HG02571 (cell line): Measurements from ENCODE around the gene HS1BP3.

ENCODE experiments used
- ATAC-seq: cut with Tn5 transposase; IDR thresholded peaks from one replicate; pipeline ENCODE4 v1.9.1; 2021; ENCODE audit warnings: mild to moderate bottlenecking, moderate library complexity; ENCODE audit not compliant: unreplicated experiment

HS1BP3 gene, protein sequence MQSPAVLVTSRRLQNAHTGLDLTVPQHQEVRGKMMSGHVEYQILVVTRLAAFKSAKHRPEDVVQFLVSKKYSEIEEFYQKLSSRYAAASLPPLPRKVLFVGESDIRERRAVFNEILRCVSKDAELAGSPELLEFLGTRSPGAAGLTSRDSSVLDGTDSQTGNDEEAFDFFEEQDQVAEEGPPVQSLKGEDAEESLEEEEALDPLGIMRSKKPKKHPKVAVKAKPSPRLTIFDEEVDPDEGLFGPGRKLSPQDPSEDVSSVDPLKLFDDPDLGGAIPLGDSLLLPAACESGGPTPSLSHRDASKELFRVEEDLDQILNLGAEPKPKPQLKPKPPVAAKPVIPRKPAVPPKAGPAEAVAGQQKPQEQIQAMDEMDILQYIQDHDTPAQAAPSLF

DNA sequence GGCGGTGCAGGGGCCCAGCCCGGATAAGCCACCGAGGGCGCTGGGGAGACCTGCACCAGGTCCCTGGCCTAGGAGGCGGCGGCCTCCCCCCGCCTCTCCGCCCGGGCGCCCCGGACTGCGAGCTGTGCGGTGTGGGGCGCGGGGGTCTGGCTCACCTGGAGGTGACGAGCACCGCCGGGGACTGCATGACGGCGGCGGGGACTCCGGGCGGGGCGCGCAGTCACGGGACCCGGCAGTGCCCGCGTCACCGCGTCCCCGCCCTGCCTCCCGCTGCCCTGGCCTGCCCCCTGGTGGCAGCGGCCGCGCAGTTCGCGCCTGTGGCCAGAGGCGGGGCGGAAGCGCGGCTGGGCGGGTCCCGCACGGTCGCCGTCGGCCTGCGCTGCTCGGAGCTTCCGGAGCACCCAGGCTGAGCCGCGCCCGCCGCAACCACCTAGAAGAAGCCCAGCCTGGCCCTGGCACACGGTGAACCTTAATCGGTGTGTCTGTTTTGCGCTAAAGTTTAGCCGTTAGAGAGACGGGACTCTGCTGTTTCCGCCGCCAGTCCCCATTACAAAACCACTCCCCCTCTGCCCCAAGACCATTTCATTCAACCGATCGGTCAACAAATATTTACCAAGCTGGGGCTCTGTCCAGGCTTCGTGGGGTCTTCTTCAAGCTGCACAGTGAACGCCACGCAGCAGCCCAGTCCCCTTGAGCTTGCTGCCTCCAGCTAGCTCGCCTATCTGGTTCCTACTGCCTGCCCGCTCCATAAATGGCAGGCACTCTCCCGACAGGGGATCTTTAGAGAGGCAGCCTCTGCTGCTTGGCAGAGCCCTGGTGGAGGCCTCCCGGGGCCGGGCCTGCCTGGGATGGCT lies at the start of gene HS1BP3:
Gene HS1BP3 (minus strand): TSS at position 222 of the 854 bp plus-strand sequence. CDS start 35 bp downstream, at position 187.
- ATAC-seq, result peak; percentile 93

- ATAC-seq, result no peak
Observed at GRCh38 chr2:20698916-20699613, 48.2 kb upstream of the HS1BP3 start.

DNA sequence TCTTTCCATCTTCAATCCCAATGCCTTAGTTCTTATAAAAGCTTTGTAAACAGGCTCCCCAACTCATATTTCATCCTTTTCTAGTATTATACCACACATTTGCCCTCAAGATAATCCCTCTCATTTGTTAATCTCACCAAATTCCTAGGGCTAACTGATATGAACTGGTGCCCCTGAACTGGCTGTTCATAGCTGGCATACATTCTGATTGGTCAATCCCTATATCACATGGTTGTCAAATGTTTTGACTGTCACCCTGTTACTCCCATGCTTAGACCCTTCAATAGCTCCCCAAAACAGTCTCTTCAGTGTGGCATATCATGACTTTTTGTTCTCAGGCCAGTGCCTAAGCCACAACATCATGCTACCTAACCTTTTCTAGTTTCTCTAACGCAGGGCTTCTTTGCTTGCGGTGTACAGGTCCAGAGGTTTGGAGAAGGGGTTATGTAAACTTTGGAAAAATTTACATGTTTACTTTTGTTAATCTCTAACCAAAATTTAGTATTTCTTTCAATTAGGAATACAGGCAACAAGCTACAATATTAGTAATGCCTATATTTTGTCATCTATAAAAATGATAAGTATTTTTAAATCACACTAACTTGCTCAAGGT lies 46.5 kb upstream of the HS1BP3 start:
- no peak for ATAC-seq

- no peak for ATAC-seq
Observed at GRCh38 chr2:20696366-20696765, 45.5 kb upstream of the HS1BP3 start.

- ATAC-seq, result no peak
Observed at GRCh38 chr2:20693317-20693716, 42.4 kb upstream of the HS1BP3 start.

DNA sequence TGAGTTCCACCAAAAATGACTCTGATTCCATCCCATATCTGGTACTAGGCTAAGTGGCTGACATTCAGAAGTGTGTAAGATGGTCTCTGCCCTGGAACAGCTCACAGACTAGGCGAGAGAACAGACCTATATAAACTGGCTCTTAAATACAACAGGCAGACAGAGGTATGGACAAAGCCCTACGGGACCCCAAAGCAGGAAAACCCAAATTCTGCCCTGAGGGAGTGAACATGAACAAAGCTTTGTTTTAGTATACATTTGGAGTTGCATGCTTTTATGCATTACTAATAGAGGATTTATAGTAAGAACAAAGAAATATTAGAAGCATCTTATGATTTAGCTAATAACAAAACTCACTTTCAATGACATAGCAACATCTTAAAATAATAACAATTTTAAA lies 41.2 kb upstream of the HS1BP3 start:
- no peak for ATAC-seq

DNA sequence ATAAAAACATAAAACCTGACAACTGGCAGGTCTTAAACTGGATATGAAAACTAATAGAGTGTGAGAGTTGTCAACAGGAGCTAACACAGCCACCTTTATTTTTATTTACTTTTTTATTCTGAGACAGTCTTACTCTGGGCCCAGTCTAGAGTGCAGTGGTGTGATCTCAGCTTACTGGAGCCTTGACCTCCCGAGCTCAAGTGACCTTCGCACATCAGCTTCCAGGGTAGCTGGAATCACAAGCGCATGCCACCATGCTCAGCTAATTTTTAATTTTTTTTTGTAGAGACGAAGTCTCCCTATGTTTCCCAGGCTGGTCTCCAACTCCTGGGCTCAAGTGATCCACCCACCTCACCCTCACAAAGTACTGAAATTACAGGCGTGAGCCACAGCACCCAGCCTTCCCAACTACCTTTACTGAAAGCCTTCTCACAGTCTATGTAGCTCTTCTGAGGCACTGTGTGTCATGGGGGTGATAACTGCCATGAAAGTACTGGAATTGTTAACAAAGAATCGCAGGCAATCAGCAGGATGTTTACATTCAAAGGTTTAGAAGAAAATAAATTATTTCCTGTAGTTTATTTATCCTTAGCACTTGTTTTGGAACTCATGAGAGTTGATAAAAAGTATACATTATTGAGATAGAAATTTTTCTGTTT lies 40.3 kb upstream of the HS1BP3 start:
- ATAC-seq, result no peak

DNA sequence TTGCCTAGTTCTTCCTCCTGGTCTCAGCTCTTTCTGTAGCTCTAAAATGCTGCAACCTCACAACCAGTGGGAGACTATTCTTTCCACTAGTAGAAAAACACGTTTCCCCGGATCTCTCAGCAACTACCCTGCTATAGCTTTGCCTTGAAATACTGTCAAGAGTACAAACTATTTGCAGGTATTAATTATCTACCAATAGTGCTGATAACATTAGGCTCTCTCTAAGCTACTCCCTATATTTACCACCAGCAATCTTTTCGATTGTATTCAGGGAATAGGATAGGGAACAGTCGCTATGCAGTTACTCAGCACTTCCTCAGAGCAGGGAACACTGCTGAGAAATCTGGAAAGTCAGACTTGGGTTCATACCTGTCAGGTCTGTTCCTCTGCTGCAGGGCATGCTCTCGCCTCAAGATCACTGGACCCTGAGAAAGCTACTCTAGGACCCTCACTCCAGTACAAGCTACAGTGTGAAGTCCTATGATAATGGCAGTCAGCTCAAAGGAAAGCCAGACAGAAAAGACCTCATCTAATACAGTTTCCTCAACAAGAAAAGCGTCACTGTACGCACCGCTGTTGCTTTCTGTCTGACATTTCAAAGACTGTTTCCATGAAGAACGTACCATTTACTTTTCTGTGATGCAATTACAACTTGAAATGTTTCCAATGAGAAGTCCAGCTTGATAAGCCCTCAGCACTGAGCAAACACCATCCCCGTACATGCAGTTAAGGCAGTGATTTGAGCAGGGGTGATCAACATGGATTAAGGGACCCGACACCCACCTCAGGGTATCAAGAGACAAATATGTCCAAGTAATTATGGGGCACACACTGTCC lies 38.7 kb upstream of the HS1BP3 start:
- no peak for ATAC-seq

- ATAC-seq, result no peak
Observed at GRCh38 chr2:20687260-20687832, 36.4 kb upstream of the HS1BP3 start.

- ATAC-seq, result no peak
Observed at GRCh38 chr2:20684581-20685063, 33.7 kb upstream of the HS1BP3 start.

- ATAC-seq, result no peak
Observed at GRCh38 chr2:20682167-20682920, 31.4 kb upstream of the HS1BP3 start.

- ATAC-seq, result no peak
Observed at GRCh38 chr2:20680744-20681375, 30.0 kb upstream of the HS1BP3 start.

- ATAC-seq, result no peak
Observed at GRCh38 chr2:20678780-20679179, 27.9 kb upstream of the HS1BP3 start.

- no peak for ATAC-seq
Observed at GRCh38 chr2:20678086-20678395, 27.1 kb upstream of the HS1BP3 start.

DNA sequence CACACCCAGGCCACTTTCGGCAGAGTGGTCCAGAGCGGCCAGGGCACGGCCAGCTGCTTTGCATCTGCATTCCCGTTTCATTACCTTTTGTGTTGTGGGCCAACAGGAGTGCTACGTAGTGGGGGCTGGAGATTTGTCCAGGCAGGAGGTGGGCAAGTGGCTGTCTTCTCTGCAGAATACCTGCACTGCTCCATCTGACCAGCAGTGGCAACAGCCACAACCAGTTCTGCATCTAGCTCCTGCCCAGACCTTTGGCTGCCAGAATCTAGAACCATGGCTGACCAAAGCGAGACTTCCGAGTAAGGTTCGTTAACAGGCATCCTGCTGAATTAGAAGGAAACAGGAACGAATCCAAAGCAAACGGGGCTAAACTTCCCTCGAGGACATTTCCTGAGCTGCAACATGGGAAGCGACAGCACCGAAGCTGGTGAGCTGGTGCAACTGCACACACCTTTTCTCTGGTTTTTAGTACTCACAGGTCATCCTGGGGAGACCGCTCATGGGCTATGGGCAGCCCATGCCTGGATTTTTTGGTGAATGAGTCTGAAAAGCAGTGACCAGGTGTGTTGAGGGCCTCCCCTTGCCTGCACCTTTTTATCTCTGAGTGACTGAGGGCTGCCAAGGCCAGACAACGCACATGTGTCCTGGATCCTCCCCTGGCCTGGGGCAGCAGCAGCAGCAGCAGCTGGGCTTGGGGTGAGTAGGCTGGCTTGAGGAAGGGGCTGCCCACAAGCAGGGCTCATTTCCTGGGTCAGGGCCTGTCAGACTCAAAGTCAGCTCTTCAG lies 26.6 kb upstream of the HS1BP3 start:
- ATAC-seq, result peak; percentile 32

DNA sequence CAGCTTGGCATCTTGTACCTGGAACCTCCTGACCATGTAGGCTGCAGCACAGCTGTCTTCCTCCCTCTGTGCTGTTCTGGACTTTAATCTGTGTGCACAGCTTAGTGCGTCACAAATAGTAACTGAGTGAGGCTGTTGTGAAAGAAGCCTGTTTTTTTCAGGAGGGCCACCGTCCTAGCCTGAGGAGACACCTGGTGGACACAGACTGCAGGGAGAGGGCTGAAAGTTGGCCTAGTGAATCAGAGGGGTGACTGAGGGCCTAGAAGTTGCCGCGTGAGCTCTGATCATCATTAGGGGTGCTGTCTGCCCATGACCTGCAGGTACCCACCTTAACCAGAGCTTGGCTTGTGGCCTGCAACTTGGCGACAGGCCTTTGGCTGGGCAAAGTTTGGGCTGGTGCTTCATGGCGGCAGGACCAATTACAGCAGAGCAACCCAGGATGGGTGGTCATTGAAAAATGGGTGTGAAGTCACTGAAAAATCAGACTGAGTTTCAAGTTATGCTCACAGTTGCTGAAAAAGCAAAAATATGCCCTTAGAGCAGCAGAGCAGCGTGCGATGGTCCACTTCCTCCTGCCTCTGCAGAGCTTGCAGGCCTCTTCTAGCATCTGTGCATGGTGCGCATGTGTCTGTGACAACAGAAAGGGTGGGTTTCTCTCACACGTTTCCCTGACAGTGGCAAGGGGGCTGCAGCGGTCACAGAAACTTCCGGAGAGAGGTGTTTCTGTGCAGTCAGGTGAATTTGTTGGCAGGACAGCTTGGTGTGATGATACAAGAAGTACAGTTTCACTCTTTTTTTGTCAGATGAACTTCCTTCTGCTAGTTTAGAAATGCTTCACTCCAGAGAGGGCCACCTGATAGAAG lies 25.7 kb upstream of the HS1BP3 start:
- ATAC-seq, result peak; percentile 43
